GM15510 (cell line): ENCODE data around the gene RALGPS1.

Experiments used
- POLR2A ChIP-seq: IDR thresholded peaks from 3 replicates; pipeline ENCODE4 v1.6.1; 2011; ENCODE audit warnings: borderline replicate concordance; ENCODE audit not compliant: insufficient read length; ENCODE audit errors: extremely low read depth

RALGPS1 gene

DNA sequence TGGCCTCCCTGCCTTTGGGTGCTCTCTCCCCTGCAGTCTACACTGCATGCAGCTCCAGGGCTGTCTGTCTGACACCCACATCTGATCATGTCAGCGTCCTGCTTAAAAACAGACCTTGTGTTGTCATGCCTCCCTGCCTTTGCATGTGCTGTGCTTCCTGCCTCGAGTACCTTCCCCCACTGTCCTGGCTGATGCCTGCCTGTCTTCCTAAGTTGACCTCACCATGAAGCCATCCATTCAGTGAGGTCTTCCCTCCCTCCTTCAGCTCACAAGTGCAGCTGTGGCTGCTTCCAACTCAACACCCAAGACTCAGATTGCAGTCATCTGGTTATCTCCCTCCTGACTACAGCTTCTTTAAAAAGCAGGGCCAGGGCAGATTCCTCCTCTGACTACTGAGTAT lies 202.4 kb downstream of the RALGPS1 start:
- no peak for TF ChIP-seq POLR2A

DNA sequence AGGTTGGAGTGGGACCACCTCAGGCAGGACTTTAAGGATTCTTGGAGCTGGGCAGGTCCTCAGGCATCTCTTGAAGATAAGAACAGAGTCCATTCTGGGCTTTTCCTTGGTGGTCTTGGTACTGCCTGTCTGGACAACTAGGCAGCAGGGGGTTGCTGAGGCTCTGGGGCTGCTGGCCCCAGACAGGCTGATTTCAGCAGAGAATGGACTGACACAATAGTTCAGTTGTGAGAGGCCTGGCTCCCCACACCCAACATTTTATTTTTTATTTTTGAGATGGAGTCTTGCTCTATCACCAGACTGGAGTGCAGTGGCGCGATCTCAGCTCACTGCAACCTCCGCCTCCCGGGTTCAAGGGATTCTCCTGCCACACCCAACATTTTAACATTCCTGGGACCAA lies 203.2 kb downstream of the RALGPS1 start:
- TF ChIP-seq POLR2A = no peak

DNA sequence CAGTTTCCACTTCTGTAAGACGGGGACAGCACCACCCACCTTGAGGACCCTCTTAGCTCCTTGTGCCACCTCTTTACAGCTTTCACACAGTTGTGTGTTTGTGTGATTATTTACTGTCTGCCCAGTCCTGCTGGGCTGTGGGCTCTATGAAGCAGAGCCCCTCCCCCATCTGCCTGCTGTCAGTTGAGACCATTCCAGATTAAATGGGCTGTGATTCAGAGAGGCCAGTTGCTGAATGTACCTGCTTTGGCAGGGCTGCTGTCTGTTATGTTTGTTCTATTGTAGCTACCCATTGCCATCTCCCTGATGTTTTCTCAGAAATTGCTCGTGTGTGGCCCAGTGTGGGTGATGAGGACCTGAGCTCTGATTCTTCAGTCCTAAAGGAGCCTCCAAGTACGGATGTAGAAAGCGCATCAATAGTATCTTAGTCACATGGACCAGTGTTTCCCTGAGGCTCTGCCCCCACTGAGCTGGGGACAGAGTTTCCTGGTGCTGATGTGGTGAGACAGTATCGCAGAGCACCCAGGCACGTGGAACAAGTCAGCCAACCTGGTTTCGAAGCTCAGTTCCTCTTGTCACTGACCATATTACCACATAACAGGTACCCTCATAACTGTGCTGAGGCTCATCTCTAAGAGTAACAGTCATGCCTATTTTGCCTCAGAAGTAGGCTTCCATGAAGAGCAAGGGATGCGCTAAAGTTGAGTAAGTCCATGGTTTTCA lies 204.2 kb downstream of the RALGPS1 start:
- no peak for TF ChIP-seq POLR2A

DNA sequence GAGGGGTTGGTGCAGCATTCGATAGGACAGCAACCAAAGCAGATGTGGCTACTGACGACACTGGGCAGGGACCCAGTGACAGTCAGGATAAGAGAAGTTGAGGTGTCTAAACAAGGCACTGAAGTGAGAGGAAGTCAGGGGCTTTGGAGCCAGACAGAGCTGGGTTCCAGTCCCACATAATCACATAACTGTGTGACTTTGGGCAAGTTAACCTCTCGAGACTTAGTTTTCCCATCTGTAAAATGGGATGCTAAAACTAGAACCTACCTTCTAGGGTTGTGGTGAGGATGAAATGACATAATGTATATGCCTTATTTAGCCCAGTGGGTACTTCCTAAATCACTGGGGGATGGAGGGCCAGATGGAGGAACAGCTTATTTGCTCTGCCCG lies 204.7 kb downstream of the RALGPS1 start:
- no peak for TF ChIP-seq POLR2A

DNA sequence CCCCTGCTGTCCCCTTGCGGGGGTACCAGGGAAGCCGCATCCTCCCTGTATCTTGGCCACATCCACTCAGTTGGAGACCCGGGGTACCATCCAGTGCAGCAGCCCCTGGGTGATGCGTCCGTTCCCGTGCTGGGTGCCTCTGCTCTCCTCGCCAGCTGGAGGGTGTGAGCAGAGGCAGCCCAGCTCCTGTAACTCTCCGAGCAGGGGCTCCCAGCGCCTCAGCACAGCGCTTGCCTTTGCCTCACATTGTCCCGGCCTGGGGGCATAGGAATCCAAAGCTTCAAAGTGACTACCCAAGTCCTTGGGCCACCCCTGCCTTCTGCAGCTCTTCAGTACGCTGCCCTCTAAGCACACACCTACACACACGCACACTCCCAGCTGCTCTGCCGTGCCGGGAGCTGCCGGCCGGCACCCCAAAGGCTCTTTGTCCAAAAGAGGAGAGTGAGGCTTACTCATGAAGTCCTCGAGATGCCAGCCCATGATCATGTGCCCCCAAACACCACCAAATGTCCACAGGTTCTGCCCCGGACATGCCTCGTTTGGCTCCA lies 207.1 kb downstream of the RALGPS1 start:
- TF ChIP-seq POLR2A = no peak

DNA sequence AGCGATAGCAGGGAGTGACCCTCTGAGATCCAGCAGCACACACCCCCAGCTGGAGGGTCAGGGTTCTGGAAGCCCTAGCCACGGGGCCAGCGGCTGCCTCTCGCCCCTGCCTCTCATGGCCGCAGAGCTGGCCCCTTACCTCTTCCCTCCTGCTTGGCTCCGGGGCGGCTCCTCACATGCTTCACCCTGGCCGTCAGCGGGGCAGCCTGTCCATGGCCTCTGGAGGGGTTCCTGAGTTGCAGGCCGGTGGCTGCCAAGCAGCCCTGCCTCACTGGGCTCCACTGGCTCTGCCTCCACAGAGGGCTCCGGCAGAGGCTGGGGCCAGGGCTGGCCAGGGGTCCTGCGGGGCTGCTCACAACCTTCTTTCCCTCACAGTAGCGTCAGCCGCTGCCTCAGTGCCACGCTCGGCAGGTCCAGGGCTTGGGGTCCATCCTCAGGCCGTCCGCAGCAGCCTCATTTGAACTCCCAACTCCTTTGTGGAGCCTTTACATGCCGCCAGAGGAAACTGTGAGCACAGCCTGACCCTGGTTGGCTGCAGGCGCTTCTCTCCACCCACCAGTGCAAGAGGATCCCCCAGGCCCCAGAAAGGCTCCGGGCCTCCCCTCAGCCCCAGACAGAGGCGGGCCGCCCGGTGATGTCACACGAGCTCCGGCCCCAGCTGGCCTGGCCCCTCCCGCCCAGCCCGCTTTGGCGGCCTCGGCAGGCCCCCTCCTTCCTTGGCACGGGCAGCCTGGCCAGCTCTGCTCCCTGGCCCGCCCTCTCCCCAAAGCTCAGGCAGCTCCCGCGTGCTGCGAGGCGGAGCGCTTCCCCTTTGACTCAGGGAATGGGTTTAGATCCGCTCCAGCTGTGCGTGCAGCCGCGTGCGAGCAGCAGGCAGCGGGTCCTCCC lies 207.8 kb downstream of the RALGPS1 start, which contains the start of gene ANGPTL2:
Gene ANGPTL2 (minus strand): TSS at position 460 of the 888 bp plus-strand sequence. CDS start 13,904 bp downstream, outside the sequence.
- TF ChIP-seq POLR2A = no peak

DNA sequence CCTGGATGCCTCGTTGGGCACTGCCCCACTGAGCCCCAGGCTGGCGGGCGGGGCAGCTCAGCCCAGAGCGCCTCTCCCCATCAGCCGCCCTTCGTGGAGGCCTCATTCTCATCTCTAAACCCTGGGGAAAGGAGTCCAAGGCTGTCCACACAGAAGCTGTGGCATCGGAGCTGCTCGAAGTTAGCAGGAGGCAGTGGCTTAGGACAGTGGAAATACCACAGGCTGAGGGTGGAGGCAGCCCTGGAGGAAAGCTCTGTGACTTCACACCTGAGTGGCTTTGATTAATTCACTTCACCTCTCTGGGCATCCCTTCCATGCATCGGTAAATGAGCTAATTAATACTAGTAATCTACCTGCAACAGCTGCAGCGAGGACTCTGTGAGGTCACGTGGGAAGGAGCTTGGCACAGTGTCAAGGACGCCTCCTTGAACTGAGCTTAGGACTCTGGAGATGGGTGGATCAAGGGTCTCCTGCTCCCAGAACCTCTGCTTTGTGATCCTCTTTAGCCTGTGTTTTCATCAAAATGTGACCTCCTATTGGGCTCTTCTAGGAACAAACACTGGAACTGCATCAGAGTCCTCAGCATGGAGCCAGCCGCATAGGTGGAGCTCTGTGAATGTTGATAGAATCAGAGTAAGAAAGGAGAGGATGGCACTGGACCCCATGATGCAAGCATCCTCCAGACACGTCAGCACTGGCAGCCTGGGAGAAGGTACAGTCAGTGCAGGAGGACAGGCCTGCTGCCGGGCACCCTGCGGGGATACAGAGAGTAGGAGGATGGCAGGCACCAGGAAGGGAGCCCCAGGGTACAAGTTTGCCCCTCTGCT lies 208.7 kb downstream of the RALGPS1 start:
- no peak for TF ChIP-seq POLR2A

DNA sequence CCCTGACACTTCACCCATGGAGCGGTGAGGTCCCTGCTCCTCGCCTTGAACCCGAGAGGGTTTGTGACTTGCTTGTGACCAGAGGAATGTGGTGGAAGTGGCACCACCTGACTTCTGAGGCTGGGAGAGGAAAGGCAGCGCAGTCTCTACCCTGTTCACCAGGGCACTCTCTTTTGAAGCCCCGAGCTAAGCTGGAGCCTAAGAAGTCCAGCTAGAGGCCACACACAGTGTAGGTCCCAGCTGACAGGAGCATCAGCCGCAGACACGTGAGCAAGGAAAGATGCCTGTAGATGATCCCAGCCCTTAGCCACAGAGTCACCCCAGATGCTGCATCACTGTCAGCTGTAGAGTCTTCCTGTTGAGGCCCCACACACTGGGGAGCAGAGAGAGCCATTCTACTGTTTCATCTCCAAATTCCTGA lies 209.5 kb downstream of the RALGPS1 start:
- no peak for TF ChIP-seq POLR2A

DNA sequence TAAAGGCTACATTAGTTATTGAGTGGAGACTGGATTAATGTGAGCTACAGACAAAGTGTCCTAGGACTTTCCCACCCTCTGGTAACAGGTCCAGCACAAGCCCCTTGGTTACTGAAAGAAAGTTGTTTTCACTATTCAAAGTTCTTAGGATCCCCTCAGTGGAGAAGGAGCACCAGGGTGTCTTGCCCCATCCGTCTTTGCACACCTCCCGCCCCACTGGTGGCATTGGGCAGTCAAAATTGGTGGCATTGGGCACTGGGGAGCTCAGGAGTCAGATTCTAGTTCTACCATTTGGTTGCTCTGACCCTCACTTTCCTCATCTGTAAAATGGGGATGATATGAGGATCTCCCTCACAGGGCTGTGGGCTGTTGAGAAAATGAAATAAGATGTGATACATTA lies 210.2 kb downstream of the RALGPS1 start:
- TF ChIP-seq POLR2A = no peak

DNA sequence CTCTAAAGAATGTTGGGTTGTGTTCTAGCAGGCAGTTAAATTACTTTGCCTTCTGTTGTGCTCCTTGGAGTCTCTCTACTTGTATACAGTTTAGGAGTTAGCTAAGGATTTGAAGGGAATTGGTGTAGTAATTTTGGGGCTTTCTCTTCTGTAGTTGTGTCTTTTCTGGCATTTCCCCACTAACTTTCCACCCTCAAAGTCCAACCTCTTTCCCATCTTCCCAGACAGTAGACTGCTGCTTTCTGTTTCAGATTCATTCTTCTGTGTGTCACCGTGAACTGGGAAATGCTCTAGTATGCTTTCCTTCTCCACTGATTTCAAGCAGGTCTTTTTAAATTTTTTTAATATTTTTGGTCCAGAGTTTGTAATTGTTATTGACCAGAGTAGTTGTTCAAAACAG lies 212.4 kb downstream of the RALGPS1 start:
- TF ChIP-seq POLR2A = no peak

DNA sequence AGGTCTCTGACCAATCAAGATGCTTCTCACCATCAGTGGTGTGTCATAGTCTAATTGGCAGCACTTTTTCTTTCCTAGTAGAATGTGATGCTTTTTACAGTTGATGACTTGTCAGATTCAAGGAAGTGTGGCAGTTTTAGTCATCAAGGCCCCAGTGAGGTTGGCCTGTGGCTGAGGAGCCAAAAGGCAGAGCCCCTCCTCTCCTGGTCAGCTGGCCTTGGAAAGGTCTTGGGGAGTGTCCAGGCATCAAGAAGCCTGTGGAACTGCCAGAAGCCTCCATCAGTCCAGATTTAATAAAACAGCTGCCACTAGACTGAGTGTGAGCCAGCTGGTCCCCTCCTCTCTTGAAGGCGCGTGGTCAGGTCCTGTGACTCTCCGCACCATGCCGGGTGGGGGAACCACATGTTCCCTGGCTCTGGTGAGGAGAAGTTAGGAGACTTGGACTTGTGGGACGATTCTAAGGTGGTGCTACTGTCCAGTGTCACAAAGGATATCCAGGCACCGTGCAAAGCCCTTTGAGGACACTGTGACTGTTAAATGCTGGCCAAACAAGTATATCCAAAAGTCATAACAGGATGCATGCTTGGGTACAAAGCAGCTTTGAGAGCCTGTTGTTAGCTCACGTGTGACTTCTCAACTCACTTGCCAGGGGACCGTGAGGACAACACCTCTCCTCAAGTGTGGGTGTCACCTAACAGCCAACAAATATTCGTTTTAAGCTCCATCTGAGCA lies 213.9 kb downstream of the RALGPS1 start:
- no peak for TF ChIP-seq POLR2A

DNA sequence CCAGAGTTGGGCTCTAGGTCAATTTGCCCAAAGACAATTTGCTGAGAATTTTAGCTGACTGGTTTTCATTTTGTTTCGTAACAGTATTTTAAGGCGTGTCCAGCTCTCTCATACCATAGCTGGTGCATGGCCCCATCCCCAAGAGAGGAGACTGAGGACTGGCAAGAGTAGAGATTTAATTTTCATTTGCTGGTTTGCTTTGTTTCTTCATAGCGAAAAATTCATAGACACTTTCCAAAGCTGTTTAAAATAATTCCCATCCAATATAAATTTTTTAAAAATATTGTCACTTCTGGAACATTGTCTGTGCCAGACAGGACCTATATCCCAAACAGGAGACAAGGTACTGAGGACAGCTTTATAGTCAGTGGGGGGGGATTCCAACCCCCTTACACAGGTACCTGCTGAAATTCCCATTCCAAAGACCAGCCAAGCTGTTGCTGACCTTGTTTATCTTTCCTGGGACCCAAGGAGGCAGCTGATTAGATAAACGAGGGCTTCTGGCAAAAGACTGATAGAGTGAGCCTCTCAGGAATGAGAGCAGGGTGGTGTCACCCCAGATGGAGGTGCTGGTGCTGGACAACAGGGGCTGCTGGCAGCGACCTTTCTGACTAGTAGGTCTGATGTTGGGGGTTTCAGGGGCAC lies 214.6 kb downstream of the RALGPS1 start:
- no peak for TF ChIP-seq POLR2A

DNA sequence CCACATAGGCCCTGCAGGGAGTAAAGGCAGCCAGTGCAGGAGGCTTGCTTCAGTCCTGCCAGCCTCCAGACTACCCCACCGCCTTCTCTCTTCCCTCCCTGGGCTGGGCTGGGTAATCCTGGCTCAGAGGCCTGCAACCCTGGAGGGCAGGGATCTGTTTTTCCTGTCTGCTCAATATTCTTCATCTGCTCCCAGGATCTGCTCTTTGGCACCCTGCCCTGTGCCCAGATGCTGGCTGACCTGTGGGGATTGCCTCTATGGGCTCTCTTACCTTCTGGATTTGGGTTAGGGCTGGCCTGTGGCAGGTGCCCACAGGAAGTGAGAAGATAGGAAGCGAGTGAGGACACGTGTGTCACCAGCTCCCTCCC lies 215.1 kb downstream of the RALGPS1 start:
- TF ChIP-seq POLR2A = no peak

DNA sequence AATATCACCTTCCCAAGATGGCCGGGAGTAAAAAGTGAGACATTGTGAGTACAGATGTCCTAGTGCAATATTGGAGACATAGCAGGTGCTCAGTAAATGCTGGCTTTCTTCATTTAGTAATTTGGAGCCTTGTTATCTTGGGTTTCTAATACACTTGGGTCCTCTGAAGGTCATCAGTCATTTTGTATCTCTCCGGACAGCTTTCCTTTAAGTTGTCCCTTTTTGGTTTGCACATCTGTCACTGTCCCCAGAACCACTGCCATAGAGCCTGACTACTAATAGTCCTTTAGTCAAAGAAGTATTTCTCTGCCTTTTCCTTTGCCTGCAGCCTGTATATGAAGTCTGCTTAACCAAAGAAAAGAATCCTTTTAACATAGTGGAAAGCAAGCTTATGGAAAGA lies 215.7 kb downstream of the RALGPS1 start:
- no peak for TF ChIP-seq POLR2A
